ENCODE data around the gene SF3B1. TPM values are rescaled to one million over a fixed set of nuclear protein-coding genes. Genes with fewer than 3 reads are reported as not detected.
A peak's percentile ranks its signal among the peaks of the same experiment; 100 is the strongest.
"Not testable (repeated sequence)": the region's sequence is repeated elsewhere in the genome, so short reads cannot be mapped to it uniquely, and the experiment has no call there.

Gene SF3B1
- total RNA-seq, result 100 to 1,000 TPM; 235 to 248 TPM

- Mint-ChIP-seq H3K36me3 (ENCODE audit: low read depth) (peaks cover 14% of the 10 kb centered on the region), H3K4me1 (ENCODE audit: low read depth) (peaks cover 46% of the 10 kb centered on the region), H3K27ac (peak within 1 kb of the TSS; percentile 100), H3K27me3 (ENCODE audit: low read depth) (no peaks in the 10 kb centered on the region), H3K9me3 (no peaks in the 10 kb centered on the region), H3K4me3 (peak within 1 kb of the TSS; percentile 99)
- intact Hi-C loops (cut with micrococcal nuclease), result loop anchor here (1.0 to 10.0 kb wide), 11 partner anchors 18 to 1260 kb away; partner anchors contain the start of genes CCDC150, COQ10B, GTF3C3 and HSPE1
- CTCF ChIA-PET, result interaction anchor here (0.6 to 2.7 kb wide), 3 partner anchors 16 to 509 kb away, joined by 3 to 7 read pairs (median 3); partner anchors contain the start of genes COQ10B and PGAP1
- peak; percentile 100 for DNase-seq
These were observed at the start of gene SF3B1 for GRCh38 chr2:197434541-197435513. SF3B1 (minus strand) TSS chr2:197435028; CDS start chr2:197434999, 29 bp downstream.

GRCh38 chr2:197484248-197484647, 49.4 kb upstream of the SF3B1 start:
- intact Hi-C loops (cut with micrococcal nuclease), result not testable (repeated sequence)

GRCh38 chr2:197480165-197481036, 45.6 kb upstream of the SF3B1 start:
- H3K27ac Mint-ChIP-seq, result no peak overlapping the region
- peaks cover 56% of the 10 kb centered on the region for H3K36me3 Mint-ChIP-seq (ENCODE audit: low read depth)
- CTCF ChIA-PET, result no interaction called here

More at GRCh38 chr2:197484248-197484647, 49.4 kb upstream of the SF3B1 start:
- not testable (repeated sequence) for H3K4me3 Mint-ChIP-seq; DNase-seq; H3K27me3 Mint-ChIP-seq (ENCODE audit: low read depth)
- H3K4me1 Mint-ChIP-seq (ENCODE audit: low read depth), result peaks cover 16% of the 10 kb centered on the region
- peaks cover 68% of the 10 kb centered on the region for H3K36me3 Mint-ChIP-seq (ENCODE audit: low read depth)
- CTCF ChIA-PET, result interaction anchor here (0.6 kb wide), 1 partner anchor 327 kb away, joined by 3 read pairs; no protein-coding TSS in a partner anchor
- peak overlapping the region; percentile 18 for H3K27ac Mint-ChIP-seq
- peaks cover 15% of the 10 kb centered on the region for H3K9me3 Mint-ChIP-seq

GRCh38 chr2:197477797-197478196, 43.0 kb upstream of the SF3B1 start:
- H3K36me3 Mint-ChIP-seq (ENCODE audit: low read depth), result peaks cover 37% of the 10 kb centered on the region
- H3K9me3 Mint-ChIP-seq, result no peaks in the 10 kb centered on the region
- no peak for DNase-seq
- no peaks in the 10 kb centered on the region for H3K4me1 Mint-ChIP-seq (ENCODE audit: low read depth)
- intact Hi-C loops (cut with micrococcal nuclease), result no loop called here
- H3K27ac Mint-ChIP-seq, result no peak overlapping the region
- no peaks in the 10 kb centered on the region for H3K27me3 Mint-ChIP-seq (ENCODE audit: low read depth)
- H3K4me3 Mint-ChIP-seq, result no peak overlapping the region
- CTCF ChIA-PET, result interaction anchor here (1.3 kb wide), 1 partner anchor 47 kb away, joined by 3 read pairs; no protein-coding TSS in a partner anchor

More at GRCh38 chr2:197480165-197481036, 45.6 kb upstream of the SF3B1 start:
- no peak overlapping the region for H3K4me3 Mint-ChIP-seq
- H3K4me1 Mint-ChIP-seq (ENCODE audit: low read depth), result peaks cover under 1% of the 10 kb centered on the region
- DNase-seq, result no peak
- no peaks in the 10 kb centered on the region for H3K27me3 Mint-ChIP-seq (ENCODE audit: low read depth)
- intact Hi-C loops (cut with micrococcal nuclease), result no loop called here
- peaks cover 15% of the 10 kb centered on the region for H3K9me3 Mint-ChIP-seq

GRCh38 chr2:197472166-197472565, 37.3 kb upstream of the SF3B1 start:
- Mint-ChIP-seq H3K9me3 (no peaks in the 10 kb centered on the region), H3K27ac (no peak overlapping the region), H3K4me1 (ENCODE audit: low read depth) (no peaks in the 10 kb centered on the region), H3K36me3 (ENCODE audit: low read depth) (peaks cover 14% of the 10 kb centered on the region), H3K27me3 (ENCODE audit: low read depth) (no peaks in the 10 kb centered on the region), H3K4me3 (no peak overlapping the region)
- no peak for DNase-seq
- intact Hi-C loops (cut with micrococcal nuclease), result loop anchor here (5.0 kb wide), 1 partner anchor 75 kb away; no protein-coding TSS in a partner anchor
- CTCF ChIA-PET, result no interaction called here

GRCh38 chr2:197464175-197464574, 29.3 kb upstream of the SF3B1 start:
- Mint-ChIP-seq H3K27me3 (ENCODE audit: low read depth) (no peaks in the 10 kb centered on the region), H3K4me1 (ENCODE audit: low read depth) (peaks cover 5% of the 10 kb centered on the region), H3K36me3 (ENCODE audit: low read depth) (peaks cover 9% of the 10 kb centered on the region), H3K27ac (no peak overlapping the region), H3K4me3 (no peak overlapping the region), H3K9me3 (no peaks in the 10 kb centered on the region)
- intact Hi-C loops (cut with micrococcal nuclease), result no loop called here
- CTCF ChIA-PET, result interaction anchor here (0.6 to 1.0 kb wide), 2 partner anchors 11 to 33 kb away, joined by 3 to 4 read pairs; partner anchors contain the start of gene COQ10B
- no peak for DNase-seq

GRCh38 chr2:197461057-197461456, 26.2 kb upstream of the SF3B1 start:
- CTCF ChIA-PET, result interaction anchor here (1.9 kb wide), 1 partner anchor 37 kb away, joined by 6 read pairs; no protein-coding TSS in a partner anchor
- no peaks in the 10 kb centered on the region for H3K9me3 Mint-ChIP-seq
- H3K27ac Mint-ChIP-seq, result no peak overlapping the region
- no peak for DNase-seq
- H3K4me1 Mint-ChIP-seq (ENCODE audit: low read depth), result peaks cover 28% of the 10 kb centered on the region
- peaks cover 10% of the 10 kb centered on the region for H3K36me3 Mint-ChIP-seq (ENCODE audit: low read depth)
- intact Hi-C loops (cut with micrococcal nuclease), result no loop called here
- no peaks in the 10 kb centered on the region for H3K27me3 Mint-ChIP-seq (ENCODE audit: low read depth)
- H3K4me3 Mint-ChIP-seq, result no peak overlapping the region

GRCh38 chr2:197460649-197461048, 25.8 kb upstream of the SF3B1 start:
- intact Hi-C loops (cut with micrococcal nuclease), result no loop called here
- H3K27ac Mint-ChIP-seq, result no peak overlapping the region
- H3K36me3 Mint-ChIP-seq (ENCODE audit: low read depth), result peaks cover 11% of the 10 kb centered on the region

GRCh38 chr2:197455428-197455827, 20.6 kb upstream of the SF3B1 start:
- Mint-ChIP-seq H3K36me3 (ENCODE audit: low read depth) (peaks cover 17% of the 10 kb centered on the region), H3K27me3 (ENCODE audit: low read depth) (no peaks in the 10 kb centered on the region), H3K4me3 (peak overlapping the region; percentile 6), H3K4me1 (ENCODE audit: low read depth) (peaks cover 55% of the 10 kb centered on the region), H3K27ac (peak overlapping the region; percentile 46), H3K9me3 (no peaks in the 10 kb centered on the region)
- no peak for DNase-seq
- intact Hi-C loops (cut with micrococcal nuclease), result no loop called here
- CTCF ChIA-PET, result interaction anchor here (0.7 kb wide), 3 partner anchors 13 to 417 kb away, joined by 3 to 4 read pairs (median 3); no protein-coding TSS in a partner anchor

More at GRCh38 chr2:197460649-197461048, 25.8 kb upstream of the SF3B1 start:
- CTCF ChIA-PET, result interaction anchor here (1.9 kb wide), 1 partner anchor 38 kb away, joined by 6 read pairs; no protein-coding TSS in a partner anchor
- H3K4me3 Mint-ChIP-seq, result no peak overlapping the region
- H3K4me1 Mint-ChIP-seq (ENCODE audit: low read depth), result peaks cover 32% of the 10 kb centered on the region
- H3K27me3 Mint-ChIP-seq (ENCODE audit: low read depth), result no peaks in the 10 kb centered on the region
- no peaks in the 10 kb centered on the region for H3K9me3 Mint-ChIP-seq
- no peak for DNase-seq

GRCh38 chr2:197454923-197455322, 20.1 kb upstream of the SF3B1 start:
- H3K4me3 Mint-ChIP-seq, result peak overlapping the region; percentile 100
- H3K4me1 Mint-ChIP-seq (ENCODE audit: low read depth), result peaks cover 55% of the 10 kb centered on the region
- H3K27ac Mint-ChIP-seq, result peak overlapping the region; percentile 100
- no peaks in the 10 kb centered on the region for H3K9me3 Mint-ChIP-seq
- DNase-seq, result no peak
- H3K36me3 Mint-ChIP-seq (ENCODE audit: low read depth), result peaks cover 16% of the 10 kb centered on the region
- H3K27me3 Mint-ChIP-seq (ENCODE audit: low read depth), result no peaks in the 10 kb centered on the region
- intact Hi-C loops (cut with micrococcal nuclease), result no loop called here
- CTCF ChIA-PET, result interaction anchor here (0.6 to 0.7 kb wide), 2 partner anchors 89 to 417 kb away, joined by 3 to 4 read pairs; no protein-coding TSS in a partner anchor

- Mint-ChIP-seq H3K36me3 (ENCODE audit: low read depth) (peaks cover 14% of the 10 kb centered on the region), H3K4me1 (ENCODE audit: low read depth) (peaks cover 49% of the 10 kb centered on the region), H3K9me3 (no peaks in the 10 kb centered on the region), H3K27ac (peak overlapping the region; percentile 100), H3K4me3 (peak overlapping the region; percentile 100), H3K27me3 (ENCODE audit: low read depth) (no peaks in the 10 kb centered on the region)
- peak; percentile 88 for DNase-seq
- intact Hi-C loops (cut with micrococcal nuclease), result loop anchor here (1.0 to 2.0 kb wide), 10 partner anchors 19 to 1797 kb away; partner anchors contain the start of genes CCDC150, GTF3C3, HSPE1 and MARS2
- CTCF ChIA-PET, result interaction anchor here (0.6 to 1.5 kb wide), 2 partner anchors 19 to 22 kb away, joined by 3 to 4 read pairs; partner anchors contain the start of gene SF3B1
These were observed 19.1 kb upstream of the SF3B1 start for GRCh38 chr2:197453914-197454398.

All from activated naive CD4-positive, alpha-beta T cell treated with anti-CD3 and anti-CD28 coated beads for 36 hours (primary cell).